ENCODE measurements around the gene SPINDOC. TPM values are rescaled to one million over a fixed set of nuclear protein-coding genes. Genes with fewer than 3 reads are reported as not detected.

SPINDOC gene
- total RNA-seq, 1 experiment from 2014 or later = 94.5 TPM

DNA sequence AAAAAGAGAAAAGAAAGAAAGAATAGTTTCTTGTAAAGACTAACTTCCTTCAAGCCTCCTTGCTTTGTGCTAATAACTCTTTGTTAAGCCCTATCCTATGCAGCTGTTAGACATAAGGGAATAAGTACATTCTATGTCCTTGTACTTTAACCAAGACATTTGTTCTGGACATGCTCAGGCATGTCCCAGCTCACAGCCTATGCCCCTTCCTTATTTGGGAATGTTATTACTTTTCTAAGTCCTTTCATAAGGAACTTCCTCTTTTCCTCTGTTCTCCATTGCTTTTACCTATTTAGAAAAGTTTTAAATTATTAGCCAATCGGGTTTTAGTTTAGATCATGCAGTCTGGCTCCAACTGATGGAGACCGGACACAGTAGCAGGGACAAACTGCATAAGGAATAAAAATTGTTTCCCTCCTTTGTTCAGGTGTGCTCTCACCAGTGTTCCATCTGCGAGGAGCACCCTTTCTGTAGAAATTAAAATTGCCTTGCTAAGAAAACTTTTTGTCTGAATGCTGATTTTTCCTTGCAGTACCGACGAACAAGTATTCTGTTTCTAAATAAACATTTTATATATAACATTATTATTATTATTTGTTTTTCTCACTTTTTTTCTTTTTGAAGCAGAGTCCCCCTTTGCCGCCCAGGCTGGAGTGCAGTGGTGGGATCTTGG, 21.6 kb upstream of the SPINDOC start:
- no peak for TF ChIP-seq EZH2 (IDR thresholded peaks at IDR 0.05; ENCODE audit: borderline replicate concordance, low read depth, low read length, poor library complexity, severe bottlenecking)
- TF ChIP-seq, protein P1, sequence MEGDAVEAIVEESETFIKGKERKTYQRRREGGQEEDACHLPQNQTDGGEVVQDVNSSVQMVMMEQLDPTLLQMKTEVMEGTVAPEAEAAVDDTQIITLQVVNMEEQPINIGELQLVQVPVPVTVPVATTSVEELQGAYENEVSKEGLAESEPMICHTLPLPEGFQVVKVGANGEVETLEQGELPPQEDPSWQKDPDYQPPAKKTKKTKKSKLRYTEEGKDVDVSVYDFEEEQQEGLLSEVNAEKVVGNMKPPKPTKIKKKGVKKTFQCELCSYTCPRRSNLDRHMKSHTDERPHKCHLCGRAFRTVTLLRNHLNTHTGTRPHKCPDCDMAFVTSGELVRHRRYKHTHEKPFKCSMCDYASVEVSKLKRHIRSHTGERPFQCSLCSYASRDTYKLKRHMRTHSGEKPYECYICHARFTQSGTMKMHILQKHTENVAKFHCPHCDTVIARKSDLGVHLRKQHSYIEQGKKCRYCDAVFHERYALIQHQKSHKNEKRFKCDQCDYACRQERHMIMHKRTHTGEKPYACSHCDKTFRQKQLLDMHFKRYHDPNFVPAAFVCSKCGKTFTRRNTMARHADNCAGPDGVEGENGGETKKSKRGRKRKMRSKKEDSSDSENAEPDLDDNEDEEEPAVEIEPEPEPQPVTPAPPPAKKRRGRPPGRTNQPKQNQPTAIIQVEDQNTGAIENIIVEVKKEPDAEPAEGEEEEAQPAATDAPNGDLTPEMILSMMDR (conservative IDR thresholded peaks at IDR 0.05; ENCODE audit: low read depth, low read length) = no peak
- ChIA-PET POLR2A (ENCODE audit: low non-redundant PET) (no interaction called here), CTCF (no interaction called here)
- BruUV-seq (replicated peaks) = no TSS peak
- Histone ChIP-seq H3K27me3 (replicated peaks; ENCODE audit: insufficient read depth, low read depth, low read length, poor library complexity) (no peaks in the 10 kb centered on the region), H3K36me3 (ENCODE audit: insufficient read depth, low read length, poor library complexity, severe bottlenecking) (no peaks in the 10 kb centered on the region), H3K27ac (ENCODE audit: low read depth, low read length, poor library complexity, severe bottlenecking) (no peak overlapping the region), H3K9me3 (ENCODE audit: low read depth, low read length, poor library complexity, severe bottlenecking) (peaks cover 12% of the 10 kb centered on the region), H3K4me1 (ENCODE audit: insufficient read depth, low read length, poor library complexity, severe bottlenecking) (no peaks in the 10 kb centered on the region), H3K4me3 (ENCODE audit: low read depth, low read length, poor library complexity, severe bottlenecking) (no peak overlapping the region)
- no peak for DNase-seq (ENCODE audit: low spot score)
- intact Hi-C loops (cut with micrococcal nuclease; ENCODE audit: unreplicated experiment) = no loop called here

DNA sequence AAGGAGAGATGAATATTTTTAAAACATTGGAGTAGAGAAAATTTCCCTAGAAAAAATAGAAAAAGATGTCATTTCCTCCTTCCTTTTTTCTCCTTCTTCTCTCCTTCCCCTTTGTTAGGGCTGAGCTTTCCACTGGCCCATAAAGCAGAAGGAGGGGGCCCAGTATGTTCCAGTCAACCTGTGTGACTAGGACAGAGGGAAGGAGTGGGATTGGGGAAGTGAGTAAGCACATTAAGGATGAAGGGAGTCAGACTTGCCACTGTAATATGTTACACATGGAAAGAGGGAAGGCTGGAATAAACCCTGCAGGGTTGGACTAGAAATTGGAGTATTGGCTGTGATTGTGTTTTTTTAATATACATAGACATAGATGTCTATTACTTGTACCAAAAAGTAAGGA, 20.1 kb upstream of the SPINDOC start:
- POLR2A ChIA-PET (ENCODE audit: low non-redundant PET) = interaction anchor here (0.5 kb wide), 1 partner anchor 15 kb away, joined by 5 read pairs; no protein-coding TSS in a partner anchor
- CTCF ChIA-PET = no interaction called here
- H3K36me3 ChIP-seq (ENCODE audit: insufficient read depth, low read length, poor library complexity, severe bottlenecking) = no peaks in the 10 kb centered on the region
- H3K4me1 ChIP-seq (ENCODE audit: insufficient read depth, low read length, poor library complexity, severe bottlenecking) = no peaks in the 10 kb centered on the region
- H3K27me3 ChIP-seq (replicated peaks; ENCODE audit: insufficient read depth, low read depth, low read length, poor library complexity) = no peaks in the 10 kb centered on the region
- no TSS peak for BruUV-seq (replicated peaks)
- TF ChIP-seq, protein P1 (conservative IDR thresholded peaks at IDR 0.05; ENCODE audit: low read depth, low read length) = no peak
- TF ChIP-seq EZH2 (IDR thresholded peaks at IDR 0.05; ENCODE audit: borderline replicate concordance, low read depth, low read length, poor library complexity, severe bottlenecking) = no peak
- no peak for DNase-seq (ENCODE audit: low spot score)
- intact Hi-C loops (cut with micrococcal nuclease; ENCODE audit: unreplicated experiment) = no loop called here
- no peak overlapping the region for H3K27ac ChIP-seq (ENCODE audit: low read depth, low read length, poor library complexity, severe bottlenecking)
- peaks cover 12% of the 10 kb centered on the region for H3K9me3 ChIP-seq (ENCODE audit: low read depth, low read length, poor library complexity, severe bottlenecking)
- H3K4me3 ChIP-seq (ENCODE audit: low read depth, low read length, poor library complexity, severe bottlenecking) = no peak overlapping the region

DNA sequence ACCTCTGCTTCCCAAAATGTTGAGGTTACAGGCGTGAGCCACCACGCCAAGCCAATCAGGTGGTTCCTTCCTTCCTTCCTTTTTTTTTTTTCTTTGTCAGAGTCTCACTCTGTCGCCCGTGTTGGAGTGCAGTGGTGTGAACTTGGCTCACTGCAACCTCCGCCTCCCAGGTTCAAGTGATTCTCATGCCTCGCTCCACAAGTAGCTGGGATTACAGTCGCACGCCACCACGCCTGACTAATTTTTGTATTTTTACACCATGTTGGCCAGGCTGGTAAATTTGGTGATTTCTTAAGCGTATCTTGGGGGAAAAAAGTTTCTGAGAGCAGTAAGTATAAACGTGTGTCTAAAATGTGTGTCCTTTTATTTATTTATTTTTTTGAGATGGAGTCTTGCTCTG, 18.2 kb upstream of the SPINDOC start:
- CTCF ChIA-PET = no interaction called here
- no peak overlapping the region for H3K27ac ChIP-seq (ENCODE audit: low read depth, low read length, poor library complexity, severe bottlenecking)
- H3K27me3 ChIP-seq (replicated peaks; ENCODE audit: insufficient read depth, low read depth, low read length, poor library complexity) = no peaks in the 10 kb centered on the region
- TF ChIP-seq EZH2 (IDR thresholded peaks at IDR 0.05; ENCODE audit: borderline replicate concordance, low read depth, low read length, poor library complexity, severe bottlenecking) = no peak
- TF ChIP-seq, protein P1 (conservative IDR thresholded peaks at IDR 0.05; ENCODE audit: low read depth, low read length) = no peak
- H3K4me1 ChIP-seq (ENCODE audit: insufficient read depth, low read length, poor library complexity, severe bottlenecking) = no peaks in the 10 kb centered on the region
- POLR2A ChIA-PET (ENCODE audit: low non-redundant PET) = no interaction called here
- H3K9me3 ChIP-seq (ENCODE audit: low read depth, low read length, poor library complexity, severe bottlenecking) = peaks cover 12% of the 10 kb centered on the region
- no peak for DNase-seq (ENCODE audit: low spot score)
- intact Hi-C loops (cut with micrococcal nuclease; ENCODE audit: unreplicated experiment) = no loop called here
- no peak overlapping the region for H3K4me3 ChIP-seq (ENCODE audit: low read depth, low read length, poor library complexity, severe bottlenecking)
- BruUV-seq (replicated peaks) = no TSS peak
- H3K36me3 ChIP-seq (ENCODE audit: insufficient read depth, low read length, poor library complexity, severe bottlenecking) = no peaks in the 10 kb centered on the region
